NCI-H82 treated with DMSO at 0.1 percent for 48 hours (cell line): Measurements from ENCODE around the gene SLAMF7.
"Not testable (repeated sequence)": the region's sequence is repeated elsewhere in the genome, so short reads cannot be mapped to it uniquely, and the experiment has no call there.

Experiments
- DNase-seq: peaks from one replicate; lab custom pipeline; 2025; ENCODE audit not compliant: unreplicated experiment; lab: John Stamatoyannopoulos, UW

SLAMF7 gene

GRCh38 chr1:160720356-160721085 lies 18.5 kb upstream of the SLAMF7 start:
- no peak for DNase-seq

GRCh38 chr1:160721473-160721872 lies 17.6 kb upstream of the SLAMF7 start:
- DNase-seq = no peak

GRCh38 chr1:160722726-160723125 lies 16.3 kb upstream of the SLAMF7 start:
- no peak for DNase-seq

GRCh38 chr1:160723332-160723731 lies 15.7 kb upstream of the SLAMF7 start:
- no peak for DNase-seq

- DNase-seq = no peak
These were observed 14.4 kb upstream of the SLAMF7 start for GRCh38 chr1:160724465-160725242.

- no peak for DNase-seq
These were observed 12.9 kb upstream of the SLAMF7 start for GRCh38 chr1:160726114-160726497.

GRCh38 chr1:160726498-160727315 lies 12.3 kb upstream of the SLAMF7 start:
- peak; percentile 87 for DNase-seq

GRCh38 chr1:160727316-160727640 lies 11.8 kb upstream of the SLAMF7 start:
- DNase-seq = no peak

- DNase-seq = not testable (repeated sequence)
These were observed 7.5 kb upstream of the SLAMF7 start for GRCh38 chr1:160731564-160731963.

- DNase-seq = no peak
These were observed 7.1 kb upstream of the SLAMF7 start for GRCh38 chr1:160731990-160732389.

- no peak for DNase-seq
These were observed 5.1 kb upstream of the SLAMF7 start for GRCh38 chr1:160733898-160734297.

- DNase-seq = no peak
These were observed 4.7 kb upstream of the SLAMF7 start for GRCh38 chr1:160734301-160734700.

GRCh38 chr1:160738271-160738670 lies 776 bp upstream of the SLAMF7 start:
- no peak for DNase-seq

GRCh38 chr1:160740133-160740688 lies 1.2 kb downstream of the SLAMF7 start:
- DNase-seq = no peak

- DNase-seq = no peak
These were observed 2.0 kb downstream of the SLAMF7 start for GRCh38 chr1:160741092-160741501.

GRCh38 chr1:160741612-160742348 lies 2.7 kb downstream of the SLAMF7 start:
- no peak for DNase-seq

GRCh38 chr1:160742428-160743127 lies 3.5 kb downstream of the SLAMF7 start:
- DNase-seq = no peak

GRCh38 chr1:160743266-160743665 lies 4.2 kb downstream of the SLAMF7 start:
- no peak for DNase-seq

- DNase-seq = no peak
These were observed 5.3 kb downstream of the SLAMF7 start for GRCh38 chr1:160744199-160744851.
